Stromal cell of bone marrow (primary cell): ENCODE results near the gene CYP26B1.

Source experiments
- DNase-seq: peaks from one replicate; pipeline ENCODE4 v3.0.0-alpha.2; 2012; ENCODE audit warnings: low read depth

CYP26B1 gene

DNA sequence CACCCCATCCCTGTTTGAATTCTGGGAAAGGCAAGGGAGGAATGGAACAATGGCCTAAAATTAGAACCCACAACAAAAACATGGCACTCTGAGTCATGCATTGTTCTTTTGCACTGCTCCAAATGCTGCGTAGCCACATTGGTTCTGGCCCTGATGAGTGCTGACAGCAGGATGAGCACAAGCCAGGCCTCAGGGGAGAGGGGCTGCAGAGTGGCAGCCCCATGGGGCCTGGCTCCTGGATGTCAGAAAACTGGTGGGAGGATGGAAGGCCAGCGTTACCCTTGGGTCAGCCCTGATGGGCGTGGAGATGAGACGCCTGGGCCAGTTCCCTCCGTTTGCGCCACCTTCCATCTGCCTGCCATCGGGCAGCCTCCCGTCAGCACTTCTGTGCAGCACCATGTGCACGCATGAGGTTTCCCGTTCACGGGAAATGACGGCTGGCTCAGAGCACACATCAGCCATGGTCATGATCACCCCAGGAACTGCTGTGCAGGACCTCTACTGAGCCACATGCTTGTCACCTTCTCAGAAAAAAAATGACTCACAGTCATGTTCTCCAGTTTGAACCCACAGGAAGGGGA, 65.6 kb downstream of the CYP26B1 start:
- DNase-seq, result no peak

DNA sequence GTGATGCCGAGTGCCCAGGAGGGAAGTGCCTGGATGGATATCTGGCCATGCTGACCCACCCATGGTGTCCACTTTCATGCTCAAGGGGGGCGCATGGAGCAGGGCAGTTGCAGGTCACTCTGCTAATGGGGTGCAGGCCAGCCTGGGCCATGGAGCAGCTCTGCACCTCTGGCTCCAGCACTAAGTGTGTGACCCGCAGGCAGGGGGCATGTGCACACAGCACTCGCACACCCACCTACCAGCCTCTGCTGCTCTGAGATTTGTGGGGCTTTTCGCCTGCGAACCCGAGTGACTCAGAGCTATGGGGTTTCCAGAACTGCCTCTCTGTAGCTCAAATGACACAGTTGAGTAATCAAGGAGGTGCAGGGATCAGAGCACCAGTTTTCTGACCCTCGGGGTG, 66.2 kb downstream of the CYP26B1 start:
- DNase-seq, result no peak

DNA sequence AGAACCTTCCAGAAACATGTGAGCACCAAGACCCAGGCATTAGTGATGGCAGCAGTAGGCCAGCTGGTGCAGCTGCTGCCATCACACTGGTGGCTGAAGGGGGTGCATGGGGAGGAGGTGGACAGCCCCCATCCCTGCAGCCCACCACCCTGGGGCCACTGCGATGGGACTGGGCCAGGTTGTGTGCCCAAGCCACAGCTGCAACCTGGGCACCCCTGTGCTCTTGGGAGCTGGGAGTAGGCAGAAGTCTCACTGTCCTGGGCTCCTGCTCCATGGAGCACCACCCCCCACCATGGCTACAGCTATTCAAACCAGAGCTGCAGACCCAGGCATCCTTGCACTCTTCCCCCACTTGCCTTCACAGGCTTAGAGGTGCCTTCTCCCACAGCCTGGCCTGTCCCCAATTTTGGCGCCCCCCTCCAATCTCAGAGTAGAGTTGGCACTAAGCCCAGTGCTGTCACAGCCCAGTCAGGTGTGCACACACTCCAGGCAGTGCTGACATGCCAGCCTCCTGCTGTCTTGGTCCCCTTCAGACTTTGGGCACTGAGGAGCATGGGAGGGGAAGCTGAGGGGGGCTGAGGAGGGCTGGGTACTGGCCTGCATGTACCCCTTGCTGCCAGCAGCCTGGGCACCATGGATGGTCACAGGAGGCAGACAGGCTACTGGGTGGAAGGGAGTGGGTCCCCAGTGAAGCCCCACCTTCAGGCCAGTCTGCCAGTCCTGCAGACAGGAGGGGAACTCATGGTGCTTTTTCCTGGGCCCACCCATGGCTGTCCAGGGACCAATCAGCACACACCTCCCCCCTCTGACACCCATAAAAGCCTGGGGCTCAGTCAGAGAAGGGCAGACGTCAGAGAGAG, 67.1 kb downstream of the CYP26B1 start:
- DNase-seq, result no peak
